ENCODE results near the gene GLIS1.

The GLIS1 gene

DNA sequence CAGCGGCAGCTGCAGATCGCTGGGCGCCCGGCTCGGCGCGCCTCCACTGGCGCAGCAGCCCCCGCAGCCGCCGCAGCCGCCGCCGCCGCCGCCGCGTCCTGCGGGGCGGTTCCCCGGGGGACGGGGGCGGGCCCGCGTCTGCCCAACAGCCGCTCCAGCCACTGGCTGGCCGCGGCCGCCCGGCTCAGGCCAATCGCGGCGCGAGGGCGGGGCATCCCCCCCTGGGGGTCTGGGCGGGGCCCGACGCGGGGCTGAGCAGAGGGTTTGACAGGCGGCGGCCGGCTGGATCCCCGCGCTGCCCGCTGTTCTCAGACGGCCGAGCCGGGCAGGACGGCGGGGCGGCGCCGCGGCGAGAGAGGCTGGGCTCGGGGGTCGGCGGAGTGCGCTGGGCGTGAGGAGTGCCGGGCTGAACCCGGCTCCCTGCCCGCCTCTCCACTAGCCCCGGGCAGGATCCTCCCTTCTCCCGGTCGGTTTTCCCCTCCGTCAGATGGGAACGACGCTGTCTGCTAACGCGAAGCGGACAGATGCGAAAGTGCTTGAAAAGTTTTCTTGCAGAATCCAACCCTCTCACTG, at the start of gene GLIS1:
TSS of gene GLIS1 (minus strand) at position 56 of the 573 bp plus-strand sequence. CDS start 1,100 bp downstream, outside the sequence.
- peak within 1 kb of the TSS; percentile 55 for H3K4me2 ChIP-seq (ENCODE audit: low read depth, low read length, poor library complexity, severe bottlenecking)
- TF ChIP-seq, protein P1, sequence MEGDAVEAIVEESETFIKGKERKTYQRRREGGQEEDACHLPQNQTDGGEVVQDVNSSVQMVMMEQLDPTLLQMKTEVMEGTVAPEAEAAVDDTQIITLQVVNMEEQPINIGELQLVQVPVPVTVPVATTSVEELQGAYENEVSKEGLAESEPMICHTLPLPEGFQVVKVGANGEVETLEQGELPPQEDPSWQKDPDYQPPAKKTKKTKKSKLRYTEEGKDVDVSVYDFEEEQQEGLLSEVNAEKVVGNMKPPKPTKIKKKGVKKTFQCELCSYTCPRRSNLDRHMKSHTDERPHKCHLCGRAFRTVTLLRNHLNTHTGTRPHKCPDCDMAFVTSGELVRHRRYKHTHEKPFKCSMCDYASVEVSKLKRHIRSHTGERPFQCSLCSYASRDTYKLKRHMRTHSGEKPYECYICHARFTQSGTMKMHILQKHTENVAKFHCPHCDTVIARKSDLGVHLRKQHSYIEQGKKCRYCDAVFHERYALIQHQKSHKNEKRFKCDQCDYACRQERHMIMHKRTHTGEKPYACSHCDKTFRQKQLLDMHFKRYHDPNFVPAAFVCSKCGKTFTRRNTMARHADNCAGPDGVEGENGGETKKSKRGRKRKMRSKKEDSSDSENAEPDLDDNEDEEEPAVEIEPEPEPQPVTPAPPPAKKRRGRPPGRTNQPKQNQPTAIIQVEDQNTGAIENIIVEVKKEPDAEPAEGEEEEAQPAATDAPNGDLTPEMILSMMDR (IDR thresholded peaks at IDR 0.05; ENCODE audit: insufficient read depth, low read length, poor library complexity, severe bottlenecking), result no peak
- TF ChIP-seq EZH2phosphoT487 (conservative IDR thresholded peaks at IDR 0.05; ENCODE audit: low read length), result no peak
- H3K27ac ChIP-seq (ENCODE audit: low read depth, low read length), result no peak within 1 kb of the TSS

DNA sequence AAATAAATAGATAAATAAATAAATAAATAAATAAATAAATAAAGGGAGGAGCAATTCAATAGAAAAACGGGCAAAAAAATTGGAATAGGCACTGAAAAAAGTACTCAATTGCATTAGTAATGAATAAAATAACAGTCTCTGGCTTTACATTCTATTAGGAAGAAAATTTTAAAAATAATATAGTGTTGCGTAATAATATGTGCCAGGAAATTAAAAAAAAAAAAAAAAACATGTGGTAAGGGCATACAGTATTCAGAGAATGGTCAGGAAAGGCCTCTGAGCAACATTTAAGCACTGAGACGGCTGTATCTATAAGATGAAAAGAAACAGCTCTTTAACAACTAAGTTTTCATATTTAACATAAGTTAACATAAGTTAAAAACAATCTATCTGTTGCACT, 48.7 kb upstream of the GLIS1 start:
- no peaks in the 10 kb centered on the region for H3K79me2 ChIP-seq (ENCODE audit: insufficient read depth, low read length)
- 0 out of 2 replicates have a peak, but pooled peaks cover 3% of the 10 kb centered on the region for H3F3A ChIP-seq (ENCODE audit: insufficient read depth)
- no peaks in the 10 kb centered on the region for H3K9me3 ChIP-seq (ENCODE audit: insufficient read depth, low read length)
- H3K9me2 ChIP-seq (replicated peaks; ENCODE audit: insufficient read depth, low read length), result no peaks in the 10 kb centered on the region
- peaks cover 32% of the 10 kb centered on the region; the same call in 1 of the 2 replicates for H3K36me3 ChIP-seq (ENCODE audit: low read length)
- no peak overlapping the region for H3K4me2 ChIP-seq (ENCODE audit: low read depth, low read length, poor library complexity, severe bottlenecking)
- no peak overlapping the region for H3K27ac ChIP-seq (ENCODE audit: low read depth, low read length)
- no peak overlapping the region for H3K9ac ChIP-seq (ENCODE audit: low read length)
- H3K4me3 ChIP-seq (ENCODE audit: insufficient read depth, low read length, poor library complexity, severe bottlenecking), result no peak overlapping the region
- H2AFZ ChIP-seq (ENCODE audit: low read depth, low read length, severe bottlenecking), result no peak overlapping the region
- H4K20me1 ChIP-seq (ENCODE audit: low read depth, low read length), result no peaks in the 10 kb centered on the region
- TF ChIP-seq EZH2phosphoT487 (conservative IDR thresholded peaks at IDR 0.05; ENCODE audit: low read length), result no peak
- TF ChIP-seq, protein P1 (IDR thresholded peaks at IDR 0.05; ENCODE audit: insufficient read depth, low read length, poor library complexity, severe bottlenecking), result no peak
- no peaks in the 10 kb centered on the region for H3K27me3 ChIP-seq (ENCODE audit: low read length)

More for the DNA sequence above, at the start of gene GLIS1:
- Histone ChIP-seq H3K4me3 (ENCODE audit: insufficient read depth, low read length, poor library complexity, severe bottlenecking) (peak within 1 kb of the TSS; percentile 46), H3K79me2 (ENCODE audit: insufficient read depth, low read length) (no peaks in the 10 kb centered on the region), H3F3A (ENCODE audit: insufficient read depth) (no peaks in the 10 kb centered on the region), H3K9me3 (ENCODE audit: insufficient read depth, low read length) (peaks cover 6% of the 10 kb centered on the region), H3K9ac (ENCODE audit: low read length) (peak within 1 kb of the TSS; percentile 28; the same call in 1 of the 2 replicates), H4K20me1 (ENCODE audit: low read depth, low read length) (no peaks in the 10 kb centered on the region), H3K9me2 (replicated peaks; ENCODE audit: insufficient read depth, low read length) (no peaks in the 10 kb centered on the region), H2AFZ (ENCODE audit: low read depth, low read length, severe bottlenecking) (peak within 1 kb of the TSS; percentile 8), H3K27me3 (ENCODE audit: low read length) (no peaks in the 10 kb centered on the region), H3K36me3 (ENCODE audit: low read length) (no peaks in the 10 kb centered on the region)

DNA sequence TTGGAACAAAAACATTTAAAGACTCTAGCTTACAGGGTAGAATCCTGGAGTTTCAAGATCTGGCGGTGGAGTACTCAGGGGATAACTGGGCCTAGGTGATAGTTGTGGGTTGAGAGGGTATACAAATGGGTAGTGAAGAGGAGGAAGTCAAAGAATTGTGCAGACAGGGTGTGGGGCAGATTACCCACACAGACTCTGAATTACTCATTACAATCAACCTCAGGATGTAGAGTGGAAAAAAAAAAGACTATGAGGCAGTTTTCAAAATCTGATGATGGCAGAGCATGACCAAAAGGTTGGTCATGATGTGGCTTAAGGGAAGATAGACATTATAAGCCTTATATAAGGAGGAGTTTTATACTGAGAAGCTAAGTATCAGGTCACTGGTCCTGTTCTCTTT, 44.1 kb upstream of the GLIS1 start:
- Histone ChIP-seq H3F3A (ENCODE audit: insufficient read depth) (peaks cover 7% of the 10 kb centered on the region; the same call in 1 of the 2 replicates), H3K4me3 (ENCODE audit: insufficient read depth, low read length, poor library complexity, severe bottlenecking) (no peak overlapping the region), H3K9me3 (ENCODE audit: insufficient read depth, low read length) (no peaks in the 10 kb centered on the region), H4K20me1 (ENCODE audit: low read depth, low read length) (0 out of 2 replicates have a peak, but pooled peaks cover under 1% of the 10 kb centered on the region), H3K27ac (ENCODE audit: low read depth, low read length) (no peak overlapping the region), H3K27me3 (ENCODE audit: low read length) (no peaks in the 10 kb centered on the region), H3K9ac (ENCODE audit: low read length) (no peak overlapping the region), H2AFZ (ENCODE audit: low read depth, low read length, severe bottlenecking) (no peak overlapping the region), H3K36me3 (ENCODE audit: low read length) (peaks cover 37% of the 10 kb centered on the region), H3K4me2 (ENCODE audit: low read depth, low read length, poor library complexity, severe bottlenecking) (no peak overlapping the region), H3K79me2 (ENCODE audit: insufficient read depth, low read length) (peaks cover 4% of the 10 kb centered on the region; the same call in 1 of the 2 replicates), H3K9me2 (replicated peaks; ENCODE audit: insufficient read depth, low read length) (no peaks in the 10 kb centered on the region)
- TF ChIP-seq, protein P1 (IDR thresholded peaks at IDR 0.05; ENCODE audit: insufficient read depth, low read length, poor library complexity, severe bottlenecking), result no peak
- TF ChIP-seq EZH2phosphoT487 (conservative IDR thresholded peaks at IDR 0.05; ENCODE audit: low read length), result no peak
